GM18526 (cell line): ENCODE results near the gene SLC35A1.

ENCODE experiments used
- POLR2A ChIP-seq: IDR thresholded peaks from 3 replicates; pipeline ENCODE4 v1.6.1; 2011; ENCODE audit not compliant: insufficient read length; ENCODE audit errors: extremely low read depth

SLC35A1 gene

GRCh38 chr6:87501809-87502572 lies 29.2 kb downstream of the SLC35A1 start:
- no peak for TF ChIP-seq POLR2A

GRCh38 chr6:87504441-87504840 lies 31.7 kb downstream of the SLC35A1 start:
- no peak for TF ChIP-seq POLR2A

GRCh38 chr6:87514831-87515230 lies 42.1 kb downstream of the SLC35A1 start:
- TF ChIP-seq POLR2A: no peak

GRCh38 chr6:87518453-87518852 lies 45.7 kb downstream of the SLC35A1 start:
- TF ChIP-seq POLR2A: no peak

GRCh38 chr6:87522686-87523085 lies 49.9 kb downstream of the SLC35A1 start:
- no peak for TF ChIP-seq POLR2A

- TF ChIP-seq POLR2A: no peak
These were observed 56.4 kb downstream of the SLC35A1 start for GRCh38 chr6:87529221-87529620.

- no peak for TF ChIP-seq POLR2A
These were observed 61.7 kb downstream of the SLC35A1 start for GRCh38 chr6:87534377-87535047.

- no peak for TF ChIP-seq POLR2A
These were observed 65.9 kb downstream of the SLC35A1 start for GRCh38 chr6:87538510-87539260.

- TF ChIP-seq POLR2A: no peak
These were observed 66.8 kb downstream of the SLC35A1 start for GRCh38 chr6:87539554-87539953.

- TF ChIP-seq POLR2A: no peak
These were observed 67.8 kb downstream of the SLC35A1 start for GRCh38 chr6:87540539-87540938.

- no peak for TF ChIP-seq POLR2A
These were observed 68.3 kb downstream of the SLC35A1 start for GRCh38 chr6:87541041-87541440.

GRCh38 chr6:87541744-87542143 lies 69.0 kb downstream of the SLC35A1 start:
- no peak for TF ChIP-seq POLR2A

- TF ChIP-seq POLR2A: no peak
These were observed 71.1 kb downstream of the SLC35A1 start for GRCh38 chr6:87543696-87544473.

GRCh38 chr6:87544474-87544735 lies 71.6 kb downstream of the SLC35A1 start:
- TF ChIP-seq POLR2A: no peak

GRCh38 chr6:87551799-87552198 lies 79.0 kb downstream of the SLC35A1 start:
- no peak for TF ChIP-seq POLR2A
